ENCODE results near the gene TNC. TPM values are rescaled to one million over a fixed set of nuclear protein-coding genes. Genes with fewer than 3 reads are reported as not detected.
"Not testable (repeated sequence)": the region's sequence is repeated elsewhere in the genome, so short reads cannot be mapped to it uniquely, and the experiment has no call there.

TNC gene
- total RNA-seq, 4 donors from 2014 or later = 18.5 to 27.0 (median 22.7) TPM

DNA sequence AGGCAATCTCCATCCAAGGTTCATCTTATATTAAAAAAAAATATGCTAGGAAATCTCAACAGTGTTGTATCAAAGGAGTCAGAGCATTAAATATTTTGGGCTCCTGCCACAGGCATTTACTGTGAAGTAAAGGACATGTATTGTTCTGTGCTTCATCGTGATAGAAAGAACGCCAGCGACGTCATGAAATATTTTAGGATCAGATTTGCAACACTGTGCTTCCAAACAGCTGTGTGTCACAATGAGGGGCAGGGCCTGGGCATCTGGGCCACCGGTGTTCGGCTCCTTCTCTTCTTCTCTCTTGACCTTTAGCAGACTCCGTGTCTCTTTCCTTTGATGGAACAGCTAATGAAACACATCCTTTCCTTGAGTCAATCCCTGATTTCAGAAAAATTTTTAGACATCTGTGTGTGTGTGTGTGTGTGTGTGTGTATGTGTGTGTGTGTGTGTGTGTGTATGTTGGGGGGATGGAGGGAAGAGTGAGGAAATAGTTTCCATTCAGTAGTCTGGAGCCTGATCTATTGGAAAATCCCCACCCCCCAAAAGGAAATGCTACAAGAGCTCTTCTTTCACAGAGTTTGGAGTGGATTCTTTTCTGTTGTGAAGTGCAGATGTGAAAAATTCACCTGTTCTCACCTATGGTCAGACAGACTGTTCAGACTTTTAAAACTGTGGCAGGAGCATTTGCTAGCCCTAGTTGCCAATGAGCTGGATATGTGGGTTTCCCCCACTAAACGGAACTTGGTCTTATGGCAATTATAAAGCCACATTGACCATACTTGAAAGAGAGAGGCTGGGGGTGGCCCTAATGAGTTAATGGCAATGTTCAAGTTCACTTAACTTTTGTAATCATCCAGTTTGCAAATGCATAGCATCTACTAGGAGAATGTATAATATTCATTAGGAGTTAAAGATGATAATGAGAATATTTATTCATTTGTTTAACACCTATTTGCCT lies 18.1 kb upstream of the TNC start:
- TF ChIP-seq EP300 (IDR thresholded peaks at IDR 0.05) (peak; percentile 15), POLR2AphosphoS5 (IDR thresholded peaks at IDR 0.05) (no peak)
- Histone ChIP-seq H3K9me3 (no peaks in the 10 kb centered on the region), H3K36me3 (no peaks in the 10 kb centered on the region), H3K4me1 (peaks cover 4% of the 10 kb centered on the region), H3K4me3 (no peak overlapping the region), H3K27ac (no peak overlapping the region), H3K27me3 (peaks cover 5% of the 10 kb centered on the region)
- 65% methylated on average over 8 of the region's 8 CpGs for WGBS
- DNase-seq (ENCODE audit: low spot score in 2 of 2) = no peak

DNA sequence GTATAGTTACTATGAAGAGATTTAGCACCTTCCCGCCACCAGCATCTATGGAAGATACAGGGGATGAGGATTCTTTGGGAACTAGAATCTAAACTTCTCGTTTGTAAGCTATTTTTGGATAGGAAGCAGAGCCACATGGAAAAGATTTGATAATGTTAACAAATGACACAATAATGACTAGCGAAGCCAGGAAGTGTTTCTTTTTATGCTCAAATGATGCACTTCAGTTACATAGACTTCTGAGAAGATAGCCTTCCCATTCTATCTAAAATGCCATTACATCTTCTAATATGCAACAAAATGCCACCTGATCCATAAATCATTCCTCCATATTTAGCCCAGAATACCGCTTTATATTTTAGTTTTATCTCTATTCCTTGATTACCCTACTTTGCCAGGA lies 17.0 kb upstream of the TNC start:
- no peak for DNase-seq (ENCODE audit: low spot score in 2 of 2)
- WGBS = 53% methylated on average over 4 of the region's 4 CpGs
- Histone ChIP-seq H3K4me1 (peaks cover 4% of the 10 kb centered on the region), H3K27ac (peak overlapping the region; percentile 46), H3K36me3 (no peaks in the 10 kb centered on the region), H3K9me3 (no peaks in the 10 kb centered on the region), H3K4me3 (no peak overlapping the region), H3K27me3 (peaks cover 5% of the 10 kb centered on the region)
- TF ChIP-seq POLR2AphosphoS5 (IDR thresholded peaks at IDR 0.05) (no peak), POLR2A (IDR thresholded peaks at IDR 0.05) (no peak), EP300 (IDR thresholded peaks at IDR 0.05) (no peak)
- TF ChIP-seq, protein P1, sequence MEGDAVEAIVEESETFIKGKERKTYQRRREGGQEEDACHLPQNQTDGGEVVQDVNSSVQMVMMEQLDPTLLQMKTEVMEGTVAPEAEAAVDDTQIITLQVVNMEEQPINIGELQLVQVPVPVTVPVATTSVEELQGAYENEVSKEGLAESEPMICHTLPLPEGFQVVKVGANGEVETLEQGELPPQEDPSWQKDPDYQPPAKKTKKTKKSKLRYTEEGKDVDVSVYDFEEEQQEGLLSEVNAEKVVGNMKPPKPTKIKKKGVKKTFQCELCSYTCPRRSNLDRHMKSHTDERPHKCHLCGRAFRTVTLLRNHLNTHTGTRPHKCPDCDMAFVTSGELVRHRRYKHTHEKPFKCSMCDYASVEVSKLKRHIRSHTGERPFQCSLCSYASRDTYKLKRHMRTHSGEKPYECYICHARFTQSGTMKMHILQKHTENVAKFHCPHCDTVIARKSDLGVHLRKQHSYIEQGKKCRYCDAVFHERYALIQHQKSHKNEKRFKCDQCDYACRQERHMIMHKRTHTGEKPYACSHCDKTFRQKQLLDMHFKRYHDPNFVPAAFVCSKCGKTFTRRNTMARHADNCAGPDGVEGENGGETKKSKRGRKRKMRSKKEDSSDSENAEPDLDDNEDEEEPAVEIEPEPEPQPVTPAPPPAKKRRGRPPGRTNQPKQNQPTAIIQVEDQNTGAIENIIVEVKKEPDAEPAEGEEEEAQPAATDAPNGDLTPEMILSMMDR (IDR thresholded peaks at IDR 0.05) = no peak

DNA sequence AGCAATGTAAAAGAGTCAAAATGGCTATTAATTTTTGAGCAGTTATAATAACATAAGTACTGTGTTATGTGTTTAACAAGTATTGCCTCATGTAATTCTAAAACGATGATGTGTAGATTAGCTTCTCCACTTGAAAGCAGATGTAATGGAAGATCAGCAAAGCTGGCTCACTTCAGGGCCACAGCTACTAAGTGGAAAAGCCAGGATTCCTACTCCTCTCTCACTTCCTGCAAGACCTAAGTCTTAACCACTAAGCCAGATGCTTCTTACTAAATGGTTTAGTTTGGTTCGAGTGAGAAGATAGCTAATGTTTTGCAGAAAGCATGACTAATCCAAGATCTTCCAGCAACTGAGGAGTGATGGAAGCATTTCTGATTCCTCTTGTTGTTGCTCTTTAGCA lies 15.7 kb upstream of the TNC start:
- 78% methylated on average over 2 of the region's 2 CpGs for WGBS
- TF ChIP-seq EP300 (IDR thresholded peaks at IDR 0.05) = no peak
- TF ChIP-seq, protein P1 (IDR thresholded peaks at IDR 0.05) = no peak
- TF ChIP-seq POLR2A (IDR thresholded peaks at IDR 0.05) = no peak
- TF ChIP-seq POLR2AphosphoS5 (IDR thresholded peaks at IDR 0.05) = no peak
- no peak for DNase-seq (ENCODE audit: low spot score in 2 of 2)

DNA sequence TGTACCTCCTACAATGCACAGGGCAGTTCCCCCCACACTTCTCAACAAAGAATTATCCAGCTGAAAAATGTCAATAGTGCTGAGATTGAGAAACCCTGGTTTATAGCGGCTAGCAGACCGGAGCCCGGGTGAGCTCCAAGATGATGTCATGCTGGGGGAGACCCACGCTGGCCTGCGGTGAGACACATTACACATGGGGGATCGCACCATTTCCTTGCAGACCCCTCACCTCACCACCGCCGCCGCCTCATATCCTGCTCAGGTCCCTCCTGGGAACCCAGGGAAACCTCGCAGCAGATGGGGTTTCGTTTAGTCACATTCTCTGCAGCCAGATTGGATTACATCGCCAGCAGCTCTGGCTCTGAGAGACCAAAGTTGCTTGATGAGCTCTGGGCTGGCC lies 14.7 kb upstream of the TNC start:
- Histone ChIP-seq H3K27ac (no peak overlapping the region), H3K4me1 (peaks cover 4% of the 10 kb centered on the region), H3K27me3 (peaks cover 5% of the 10 kb centered on the region), H3K4me3 (no peak overlapping the region), H3K36me3 (no peaks in the 10 kb centered on the region), H3K9me3 (no peaks in the 10 kb centered on the region)
- TF ChIP-seq, protein P1 (IDR thresholded peaks at IDR 0.05) = no peak
- TF ChIP-seq POLR2AphosphoS5 (IDR thresholded peaks at IDR 0.05) = no peak
- no peak for TF ChIP-seq EP300 (IDR thresholded peaks at IDR 0.05)
- TF ChIP-seq POLR2A (IDR thresholded peaks at IDR 0.05) = no peak
- WGBS = 81% methylated on average over 12 of the region's 12 CpGs
- no peak for DNase-seq (ENCODE audit: low spot score in 2 of 2)

More for the DNA sequence above, 15.7 kb upstream of the TNC start:
- Histone ChIP-seq H3K4me3 (no peak overlapping the region), H3K27me3 (peaks cover 5% of the 10 kb centered on the region), H3K36me3 (no peaks in the 10 kb centered on the region), H3K9me3 (no peaks in the 10 kb centered on the region), H3K4me1 (peaks cover 4% of the 10 kb centered on the region), H3K27ac (no peak overlapping the region)

DNA sequence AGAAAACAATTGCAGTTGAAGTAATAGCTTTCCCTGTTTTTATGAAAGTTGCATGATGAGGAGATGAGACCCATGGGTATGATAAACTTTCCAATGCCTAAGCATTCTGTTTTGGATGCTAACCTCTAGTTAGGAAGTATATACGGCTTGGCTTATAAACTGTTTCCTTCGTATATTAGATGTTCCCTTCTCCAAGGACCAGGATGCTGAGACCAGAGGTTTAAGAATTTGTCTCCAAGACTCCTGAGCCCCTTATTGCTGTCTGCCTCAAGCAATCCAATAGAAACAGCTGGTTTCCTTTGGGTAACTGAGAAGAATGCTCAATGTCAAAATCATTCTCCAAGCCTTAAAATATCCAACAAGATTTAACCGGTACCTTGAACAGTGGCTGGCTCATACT lies 12.2 kb upstream of the TNC start:
- WGBS = 82% methylated on average over 3 of the region's 3 CpGs
- Histone ChIP-seq H3K4me1 (no peaks in the 10 kb centered on the region), H3K9me3 (no peaks in the 10 kb centered on the region), H3K27me3 (peaks cover 12% of the 10 kb centered on the region), H3K27ac (no peak overlapping the region), H3K4me3 (no peak overlapping the region), H3K36me3 (no peaks in the 10 kb centered on the region)
- no peak for DNase-seq (ENCODE audit: low spot score in 2 of 2)
- TF ChIP-seq POLR2A (IDR thresholded peaks at IDR 0.05) (no peak), EP300 (IDR thresholded peaks at IDR 0.05) (no peak), POLR2AphosphoS5 (IDR thresholded peaks at IDR 0.05) (no peak)
- TF ChIP-seq, protein P1 (IDR thresholded peaks at IDR 0.05) = no peak

DNA sequence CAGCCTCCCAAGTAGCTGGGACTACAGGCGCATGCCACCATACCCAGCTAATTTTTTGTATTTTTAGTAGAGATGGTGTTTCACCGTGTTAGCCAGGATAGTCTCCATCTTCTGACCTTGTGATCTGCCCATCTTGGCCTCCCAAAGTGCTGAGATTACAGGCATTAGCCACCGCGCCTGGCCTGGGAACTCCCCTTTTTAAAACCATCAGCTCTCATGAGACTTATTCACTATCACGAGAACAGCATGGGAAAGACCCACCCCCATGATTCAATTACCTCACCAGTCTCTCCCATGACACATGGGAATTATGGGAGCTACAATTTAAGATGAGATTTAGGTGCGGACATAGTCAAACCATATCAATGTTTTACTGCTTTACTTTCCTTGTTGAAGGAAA lies 10.8 kb upstream of the TNC start:
- not testable (repeated sequence) for DNase-seq (ENCODE audit: low spot score in 2 of 2)
- 94% methylated on average over 6 of the region's 6 CpGs for WGBS

More for the DNA sequence above, 10.8 kb upstream of the TNC start:
- H3K36me3 ChIP-seq, H3K4me3 ChIP-seq, H3K27ac ChIP-seq, H3K9me3 ChIP-seq, H3K4me1 ChIP-seq: not testable (repeated sequence)
- H3K27me3 ChIP-seq = peaks cover 12% of the 10 kb centered on the region

Measured in suprapubic skin (tissue), 4 donors.